Fibroblast of skin of right quadriceps (primary cell): ENCODE measurements around the gene WDFY2.

Source experiments
- DNase-seq: peaks from one replicate; pipeline ENCODE4 v3.0.0-alpha.2; 2013

WDFY2 gene

DNA sequence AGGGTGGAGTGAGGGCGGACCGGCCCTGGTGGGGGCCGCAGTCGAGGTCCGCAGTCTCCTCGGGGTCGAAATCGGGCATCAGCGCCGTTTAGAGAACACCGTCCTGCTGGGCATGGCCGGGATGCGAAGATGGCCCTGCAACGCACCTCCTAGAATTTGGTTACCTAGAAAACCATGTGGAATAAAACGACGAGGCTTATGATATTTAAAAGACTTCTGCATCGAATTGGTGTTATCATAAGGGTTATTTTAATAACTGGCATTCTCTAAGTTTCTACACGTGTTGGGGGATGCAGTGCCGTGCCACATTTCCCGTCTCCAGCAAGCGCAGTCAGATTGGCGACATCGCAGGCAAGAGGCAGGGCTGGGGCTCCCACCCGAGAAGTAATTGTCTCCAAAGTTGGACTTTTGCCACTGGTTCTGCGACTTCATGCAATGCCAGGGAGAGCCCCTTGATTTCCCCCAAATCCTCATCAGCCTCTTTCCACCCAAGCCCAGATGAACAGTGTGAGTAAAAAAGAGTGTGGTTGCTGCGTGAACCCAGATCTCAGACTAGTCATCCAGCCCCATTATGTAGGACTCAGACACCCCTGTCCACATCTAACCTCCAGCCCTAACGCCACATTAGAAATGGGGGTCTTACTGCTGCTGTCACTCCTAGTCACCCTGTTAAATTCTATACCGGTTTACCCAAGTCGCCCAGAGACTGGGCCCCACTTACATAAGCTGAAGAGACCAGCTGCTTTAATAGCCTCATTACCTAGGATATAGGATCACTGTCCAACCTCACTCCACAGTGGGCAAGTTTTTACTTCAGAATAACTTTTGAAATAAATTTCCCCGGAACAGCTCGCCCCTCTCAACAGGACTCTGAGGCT lies 220.3 kb downstream of the WDFY2 start:
- DNase-seq: no peak

DNA sequence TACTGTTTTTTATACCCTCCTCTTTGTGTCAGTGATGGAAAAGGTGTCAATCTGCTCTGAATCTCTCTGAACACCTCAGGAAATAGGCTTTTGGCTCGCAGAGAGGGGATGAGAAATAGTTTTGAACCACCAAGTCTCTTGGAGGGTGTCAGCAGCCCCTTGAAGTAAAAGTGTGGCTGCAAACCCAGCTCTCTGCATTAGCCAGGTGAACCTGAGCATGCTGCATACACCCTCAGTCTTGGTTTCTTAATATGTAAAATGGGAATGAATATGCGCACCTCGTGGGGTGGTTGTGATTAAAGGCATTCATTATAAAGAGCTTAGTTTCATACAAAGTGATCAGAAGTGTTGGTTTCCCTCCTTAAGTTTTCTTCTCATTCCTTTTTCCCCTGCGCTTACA lies 221.1 kb downstream of the WDFY2 start:
- DNase-seq: no peak

GRCh38 chr13:51805925-51806324 lies 221.7 kb downstream of the WDFY2 start:
- DNase-seq: no peak

DNA sequence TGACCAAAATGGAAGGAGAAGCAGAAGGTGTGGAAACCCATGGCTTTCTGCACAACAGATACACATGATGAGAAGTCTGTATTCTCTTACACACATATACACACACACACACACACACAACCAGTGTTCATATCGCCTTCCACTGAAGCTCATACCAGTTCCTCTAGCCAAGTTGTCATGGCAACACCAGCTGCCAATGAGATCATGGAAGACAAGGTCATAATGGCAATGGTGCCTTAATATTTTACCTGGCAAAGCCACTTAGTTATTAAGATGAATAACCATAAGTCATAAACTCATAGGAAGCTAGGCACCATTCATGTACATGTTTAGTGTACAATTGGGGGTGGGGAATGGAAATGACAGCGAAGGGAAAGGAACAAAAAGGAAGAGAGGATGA lies 222.3 kb downstream of the WDFY2 start:
- DNase-seq: peak; percentile 18

- DNase-seq: no peak
Observed at GRCh38 chr13:51807041-51807440, 222.8 kb downstream of the WDFY2 start.

DNA sequence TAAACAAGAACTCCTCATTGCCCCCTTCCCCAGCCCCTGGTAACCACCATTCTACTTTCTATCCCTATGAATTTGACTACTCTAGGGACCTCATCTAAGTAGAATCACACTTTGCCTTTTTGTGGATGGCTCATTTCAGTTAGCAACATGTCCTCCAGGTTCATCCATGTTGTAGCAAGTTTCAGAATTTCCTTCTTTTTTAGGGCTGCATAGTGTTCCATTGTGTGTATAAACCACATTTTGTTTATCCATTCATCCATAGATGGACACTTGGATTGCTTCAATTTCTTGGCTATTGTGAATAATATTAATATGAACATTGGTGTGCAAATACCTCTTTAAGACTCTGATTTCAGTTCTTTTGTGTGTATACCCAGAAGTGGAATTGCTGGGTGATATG lies 224.5 kb downstream of the WDFY2 start:
- no peak for DNase-seq

DNA sequence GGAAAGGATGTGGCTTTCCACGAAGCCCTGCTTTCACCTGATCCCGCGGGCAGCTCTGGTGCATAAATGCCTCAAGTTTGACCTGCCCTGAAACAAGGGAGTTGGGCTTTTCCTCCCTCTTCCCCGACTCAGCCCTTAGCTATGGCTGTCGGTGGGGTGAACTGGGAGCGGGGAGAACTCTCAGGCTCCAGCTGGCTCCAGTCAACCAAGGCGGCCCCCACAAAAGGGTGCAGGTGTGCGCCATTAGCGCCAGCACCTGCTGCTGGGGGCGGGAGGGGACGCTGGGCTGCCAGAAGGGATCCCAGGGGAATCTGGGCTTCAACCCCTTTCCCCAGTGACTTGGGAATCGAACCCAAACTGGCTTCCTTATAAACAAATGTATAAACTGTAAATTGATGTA lies 226.8 kb downstream of the WDFY2 start:
- no peak for DNase-seq

DNA sequence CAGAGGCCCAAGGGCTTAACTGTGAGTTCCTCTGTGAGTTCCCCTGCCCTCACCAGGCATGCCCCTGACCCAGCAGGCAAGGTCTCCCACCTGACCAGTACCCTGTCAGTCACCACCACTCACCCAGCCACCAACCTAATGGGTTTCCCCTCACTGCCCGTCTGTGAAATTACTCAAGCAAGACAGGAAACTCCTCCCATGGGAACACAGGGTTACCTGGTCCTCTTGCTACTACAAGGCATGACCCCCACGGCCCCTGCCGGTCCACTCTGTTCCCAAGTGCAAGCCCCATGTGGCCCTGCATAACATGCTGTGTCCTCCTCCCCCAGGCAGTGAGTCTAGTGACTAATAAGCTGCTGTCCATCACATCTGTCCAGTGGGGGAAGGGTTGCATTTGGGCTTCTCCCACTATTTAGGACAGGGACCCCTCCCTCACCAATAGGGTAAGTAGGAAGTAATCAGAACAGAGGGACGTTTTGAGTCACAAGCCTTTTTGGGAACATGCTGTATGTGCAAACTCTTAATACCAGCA lies 227.7 kb downstream of the WDFY2 start:
- DNase-seq: no peak

DNA sequence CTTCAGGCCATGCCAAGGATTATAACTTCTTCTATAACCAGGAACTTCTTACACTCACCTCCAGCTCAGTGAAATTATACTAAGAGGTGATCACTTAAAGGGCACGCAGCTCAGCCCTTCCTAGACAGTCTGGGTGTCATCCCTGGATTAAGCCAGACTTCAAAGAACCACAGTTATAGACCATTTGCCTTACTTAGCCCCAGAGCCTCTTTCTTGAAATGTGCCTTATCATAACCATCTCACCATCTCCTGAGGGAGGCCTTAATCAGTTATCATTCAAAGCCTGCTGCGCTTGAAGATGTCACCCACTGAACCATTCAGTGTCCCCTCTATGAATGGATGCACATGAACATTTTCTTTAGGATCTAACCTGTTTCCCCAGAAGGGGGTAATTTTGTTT lies 229.8 kb downstream of the WDFY2 start:
- no peak for DNase-seq

GRCh38 chr13:51814825-51815650 lies 230.8 kb downstream of the WDFY2 start:
- peak; percentile 41 for DNase-seq

GRCh38 chr13:51815848-51816247 lies 231.6 kb downstream of the WDFY2 start:
- DNase-seq: no peak

DNA sequence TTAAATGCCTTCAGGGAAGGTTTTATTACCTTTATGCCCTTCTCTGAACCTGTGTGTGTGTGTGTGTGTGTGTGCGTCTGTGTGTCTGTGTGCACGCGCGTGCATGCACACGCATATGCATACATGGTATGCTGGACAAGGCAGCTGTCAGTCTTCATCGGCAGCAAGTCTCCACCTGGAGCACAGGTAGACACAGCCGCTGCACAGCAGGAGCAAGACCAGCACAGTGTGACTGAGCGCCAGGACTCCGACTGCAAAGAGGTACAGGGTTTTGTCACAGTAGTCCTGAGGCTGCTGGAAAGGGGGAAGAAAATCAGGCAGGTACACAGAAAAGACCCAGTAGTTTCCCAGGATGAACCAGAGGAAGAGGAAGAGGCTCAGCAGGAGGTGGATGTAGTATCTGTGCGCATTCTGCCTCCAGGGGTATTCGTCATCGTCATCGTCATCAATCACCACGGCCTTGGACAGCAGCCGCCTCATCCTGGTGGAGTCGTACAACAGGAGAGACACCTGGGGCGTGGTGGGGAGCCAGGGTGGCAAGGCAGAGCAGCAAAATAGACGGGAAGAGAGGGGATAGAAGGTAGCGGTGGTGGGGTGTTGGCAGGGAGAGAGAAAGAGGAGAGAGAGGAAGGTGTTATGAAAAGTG lies 232.5 kb downstream of the WDFY2 start:
- no peak for DNase-seq
